Right lobe of liver (tissue), 4 donors: ENCODE measurements around the gene HOXA4.

Experiments
- POLR2A ChIP-seq: fragments of 450-650 bp; IDR thresholded peaks from one replicate; pipeline ENCODE4 v1.6.1; 2017; ENCODE audit warnings: antibody characterized with exemption, mild to moderate bottlenecking
- TF ChIP-seq, protein P1 (sequence below), 4 donors: fragments of 200-600 bp in 3 of 4; fragments of 450-650 bp in 1 of 4; IDR thresholded peaks; one replicate each; pipeline versions ENCODE4 v1.5.1 to v1.8.0; 2016 to 2022; ENCODE audit warnings: antibody characterized with exemption in 4 of 4, mild to moderate bottlenecking in 2 of 4
- donor health status: DM: no; HTN: no; CAD: no.
- donor health status: DM: no; HTN: no; CAD: no.
- donor health status: DM: no; HTN: yes; CAD: no.

DNA sequence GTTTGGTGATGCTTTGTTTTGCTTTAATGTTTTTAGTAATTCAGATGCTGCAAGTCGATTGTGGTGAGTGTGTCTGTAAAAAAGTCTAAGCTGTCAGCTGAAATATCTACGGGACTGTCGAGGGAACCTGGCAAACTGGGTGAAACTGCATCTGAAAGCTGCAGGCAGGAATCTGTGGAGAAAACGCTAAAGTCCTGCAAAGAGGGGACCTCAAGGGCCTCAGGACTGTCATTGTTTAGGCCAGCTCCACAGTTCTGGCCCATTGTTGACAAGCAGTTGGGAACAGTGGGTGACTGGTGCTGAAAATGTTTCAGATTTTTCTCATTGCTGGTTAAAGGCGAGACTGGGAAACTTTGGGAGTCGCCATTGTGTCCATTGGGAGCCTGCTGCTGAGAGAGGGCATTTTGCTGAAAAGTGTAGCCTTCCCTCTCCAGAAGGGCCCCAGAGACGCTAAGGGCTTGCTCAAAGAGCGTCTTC lies 29.8 kb downstream of the HOXA4 start:
- TF ChIP-seq, protein P1, sequence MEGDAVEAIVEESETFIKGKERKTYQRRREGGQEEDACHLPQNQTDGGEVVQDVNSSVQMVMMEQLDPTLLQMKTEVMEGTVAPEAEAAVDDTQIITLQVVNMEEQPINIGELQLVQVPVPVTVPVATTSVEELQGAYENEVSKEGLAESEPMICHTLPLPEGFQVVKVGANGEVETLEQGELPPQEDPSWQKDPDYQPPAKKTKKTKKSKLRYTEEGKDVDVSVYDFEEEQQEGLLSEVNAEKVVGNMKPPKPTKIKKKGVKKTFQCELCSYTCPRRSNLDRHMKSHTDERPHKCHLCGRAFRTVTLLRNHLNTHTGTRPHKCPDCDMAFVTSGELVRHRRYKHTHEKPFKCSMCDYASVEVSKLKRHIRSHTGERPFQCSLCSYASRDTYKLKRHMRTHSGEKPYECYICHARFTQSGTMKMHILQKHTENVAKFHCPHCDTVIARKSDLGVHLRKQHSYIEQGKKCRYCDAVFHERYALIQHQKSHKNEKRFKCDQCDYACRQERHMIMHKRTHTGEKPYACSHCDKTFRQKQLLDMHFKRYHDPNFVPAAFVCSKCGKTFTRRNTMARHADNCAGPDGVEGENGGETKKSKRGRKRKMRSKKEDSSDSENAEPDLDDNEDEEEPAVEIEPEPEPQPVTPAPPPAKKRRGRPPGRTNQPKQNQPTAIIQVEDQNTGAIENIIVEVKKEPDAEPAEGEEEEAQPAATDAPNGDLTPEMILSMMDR (IDR thresholded peaks at IDR 0.05): no peak
- no peak for TF ChIP-seq POLR2A
